GM12878 (cell line): ENCODE data around the gene APPBP2. TPM values are rescaled to one million over a fixed set of nuclear protein-coding genes. Genes with fewer than 3 reads are reported as not detected.

ENCODE experiments used
- ATAC-seq: fragments of 200-7000 bp; cut with Tn5 transposase; 3 replicates; pipeline ENCODE4 v1.9.1; 2020; ENCODE audit warnings: mild to moderate bottlenecking, moderate library complexity
- BruUV-seq: library from RNA; stranded (reverse); fragments of 400-500 nt; replicated peaks from 2 replicates; lab custom pipeline; 2021; lab: Mats Ljungman, UMichigan
- CTCF ChIA-PET: fragments of 300-600 bp; sonication (Branson Sonifier 250); formaldehyde crosslinking; extraction: SDS; loops from one replicate; lab custom pipeline; 2021; ENCODE audit warnings: inconsistent platforms; lab: Yijun Ruan, JAX
- POLR2A ChIA-PET: fragments of 350-600 bp; formaldehyde crosslinking; extraction: SDS; loops from one replicate; lab custom pipeline; 2021; ENCODE audit warnings: inconsistent platforms; lab: Charles Lee
- RAD21 ChIA-PET: fragments of 300-600 bp; sonication (Branson Sonifier 250); formaldehyde crosslinking; loops from one replicate; lab custom pipeline; 2023; ENCODE audit warnings: antibody characterized with exemption; ENCODE audit not compliant: unreplicated experiment; lab: Charles Lee
- SMC1A ChIA-PET: fragments of 300-600 bp; sonication (Branson Sonifier 250); formaldehyde crosslinking; loops from one replicate; lab custom pipeline; 2023; ENCODE audit not compliant: unreplicated experiment, uncharacterized antibody; lab: Charles Lee
- DNase-seq: peaks from one replicate; pipeline ENCODE4 v3.0.0-alpha.2; 2011; ENCODE audit warnings: low read depth, low spot score
- FAIRE-seq: peaks from 3 replicates; lab custom pipeline; 2011; peaks lifted over from hg19 to GRCh38; lab: Jason Lieb, UNC
- H2AFZ ChIP-seq: 2 replicates; pipeline ENCODE4 v1.6.0; 2011; ENCODE audit warnings: low read depth, low read length, control low read depth; ENCODE audit not compliant: control insufficient read depth
- H3K27ac ChIP-seq: 2 replicates; pipeline ENCODE4 v1.5.1; 2011; ENCODE audit warnings: control low read depth; ENCODE audit not compliant: control insufficient read depth, insufficient read depth
- H3K27me3 ChIP-seq, 2 experiments: replicated peaks in 1 of 2; 2 replicates each; pipeline versions ENCODE4 v1.6.0 to v1.6.1; 2011; ENCODE audit warnings: low read length in 1 of 2; ENCODE audit not compliant: control insufficient read depth in 2 of 2, insufficient read depth in 2 of 2
- H3K36me3 ChIP-seq, 2 experiments: 2 replicates each; pipeline ENCODE4 v1.5.1; 2011; ENCODE audit warnings: low read length in 1 of 2; ENCODE audit not compliant: control insufficient read depth in 2 of 2, insufficient read depth in 2 of 2
- H3K4me1 ChIP-seq: 2 replicates; pipeline ENCODE4 v1.6.1; 2011; ENCODE audit warnings: mild to moderate bottlenecking, low read length, moderate library complexity, mixed read lengths; ENCODE audit not compliant: control insufficient read depth, insufficient read depth
- H3K4me2 ChIP-seq: 2 replicates; pipeline ENCODE4 v1.6.0; 2011; ENCODE audit warnings: control low read depth; ENCODE audit not compliant: control insufficient read depth, insufficient read depth
- H3K4me3 ChIP-seq: fragments of 200-600 bp; sonication (generic); 2 replicates; pipeline ENCODE4 v1.5.1; 2016
- H3K79me2 ChIP-seq: 2 replicates; pipeline ENCODE4 v1.6.0; 2011; ENCODE audit warnings: low read length; ENCODE audit not compliant: control insufficient read depth, insufficient read depth
- H3K9ac ChIP-seq: 2 replicates; pipeline ENCODE4 v1.8.0; 2011; ENCODE audit warnings: low read length, control low read depth, mixed read lengths; ENCODE audit not compliant: control insufficient read depth, insufficient read depth
- H3K9me3 ChIP-seq: replicated peaks from 3 replicates; pipeline ENCODE4 v1.5.1; 2011; ENCODE audit warnings: mild to moderate bottlenecking, low read length; ENCODE audit not compliant: control insufficient read depth, insufficient read depth
- H4K20me1 ChIP-seq: 2 replicates; pipeline ENCODE4 v1.6.0; 2011; ENCODE audit not compliant: control insufficient read depth, insufficient read depth
- BHLHE40 ChIP-seq, 2 experiments: fragments of 450-650 bp in 1 of 2; IDR thresholded peaks; 2 replicates each; pipeline ENCODE4 v1.6.1; 2011 to 2017; ENCODE audit warnings: low read depth in 2 of 2, borderline replicate concordance in 1 of 2, improper control_type of control experiment in 1 of 2, low read length in 1 of 2, mild to moderate bottlenecking in 1 of 2
- DPF2 ChIP-seq: fragments of 450-650 bp; IDR thresholded peaks from 2 replicates; pipeline ENCODE4 v1.6.1; 2017; ENCODE audit warnings: mild to moderate bottlenecking
- IRF4 ChIP-seq: IDR thresholded peaks from 2 replicates; pipeline ENCODE4 v1.6.1; 2011; ENCODE audit warnings: low read depth, low read length
- IRF5 ChIP-seq: fragments of 450-650 bp; IDR thresholded peaks from 2 replicates; pipeline ENCODE4 v1.6.1; 2017; ENCODE audit warnings: borderline replicate concordance
- NKRF ChIP-seq: fragments of 450-650 bp; conservative IDR thresholded peaks from 2 replicates; pipeline ENCODE4 v1.6.1; 2017; ENCODE audit warnings: mild to moderate bottlenecking, moderate library complexity
- PAX5 ChIP-seq: IDR thresholded peaks from 2 replicates; pipeline ENCODE4 v1.6.1; 2011; ENCODE audit warnings: low read depth, low read length, borderline replicate concordance
- POLR2AphosphoS5 ChIP-seq: IDR thresholded peaks from 2 replicates; pipeline ENCODE4 v1.6.1; 2011; ENCODE audit warnings: mild to moderate bottlenecking, low read length, inconsistent platforms
- SKIL ChIP-seq: fragments of 450-650 bp; IDR thresholded peaks from 2 replicates; pipeline ENCODE4 v1.6.1; 2017; ENCODE audit warnings: mild to moderate bottlenecking, low read depth, inconsistent platforms; ENCODE audit not compliant: poor library complexity, severe bottlenecking
- ZBTB40 ChIP-seq: fragments of 450-650 bp; IDR thresholded peaks from 2 replicates; pipeline ENCODE4 v1.6.1; 2016; ENCODE audit warnings: mild to moderate bottlenecking, moderate library complexity, borderline replicate concordance
- ZNF274 ChIP-seq: IDR thresholded peaks from one replicate; pipeline ENCODE4 v1.8.0; 2011; ENCODE audit not compliant: insufficient read length, insufficient read depth
- ZNF622 ChIP-seq: fragments of 450-650 bp; IDR thresholded peaks from 2 replicates; pipeline ENCODE4 v1.6.1; 2017; ENCODE audit warnings: mild to moderate bottlenecking, inconsistent platforms
- WGBS: methylation state at CpG from one replicate; pipeline ENCODE4 v1.1.6; 2016; ENCODE audit warnings: low lambda C conversion rate; ENCODE audit not compliant: insufficient replicate concordance, insufficient coverage; ENCODE audit errors: missing lambda C conversion rate; 5-methylcytosine and 5-hydroxymethylcytosine counted together
- in situ Hi-C: fragments of 300-500 bp; cut with MboI; formaldehyde crosslinking; loops from 9 replicates; pipeline ENCODE4 v1.14.3; 2018; ENCODE audit warnings: mixed read lengths
- intact Hi-C: fragments of 100-400 bp; cut with micrococcal nuclease; formaldehyde crosslinking; loops from one replicate; pipeline ENCODE4 v1.14.2; 2022; ENCODE audit not compliant: unreplicated experiment
- polyA plus RNA-seq, 11 experiments: library from polyadenylated mRNA; depleted of rRNA in 4 of 11; unstranded in 6 of 11; stranded (reverse) in 5 of 11; fragments of >200 nt; fragmentation: Nextera tagmentation in 4 of 11; fragmentation: Illumina TruSeq in 1 of 11; extraction: Ambion mirVana in 4 of 11; extraction: Trizol in 1 of 11; gene quantifications; 1 replicate in 1 of 11; 2 replicates in 10 of 11; pipeline versions ENCODE4 v1.2.1 to v1.2.3, GENCODE V29; 2011 to 2016; ENCODE audit warnings: inconsistent platforms in 2 of 11, missing spikeins in 2 of 11, low read depth in 1 of 11
- total RNA-seq, 4 experiments: library from RNA; depleted of rRNA in 3 of 4; stranded (reverse); fragments of >200 nt in 3 of 4; fragmentation: Illumina TruSeq in 1 of 4; extraction: Trizol in 1 of 4; gene quantifications; 2 replicates each; pipeline versions ENCODE4 v1.2.1 to v1.2.3, GENCODE V29; 2013 to 2021

Gene APPBP2
- total and polyA plus RNA-seq, 10 of the 15 experiments (the other 5 are each of a cell fraction or from before 2014, with no cell fraction given): 4.3 to 30.8 (median 13.1) TPM

GRCh38 chr17:60563743-60564142 lies 37.7 kb upstream of the APPBP2 start:
- ChIA-PET SMC1A (no interaction called here), CTCF (interaction anchor here (1.4 kb wide), 1 partner anchor 9 kb away, joined by 3 read pairs; no protein-coding TSS in a partner anchor), RAD21 (no interaction called here), POLR2A (no interaction called here)
- H3K4me3 ChIP-seq: no peak overlapping the region
- intact Hi-C loops: no loop called here
- FAIRE-seq: no peak
- no peaks in the 10 kb centered on the region for H3K4me1 ChIP-seq
- H3K79me2 ChIP-seq: no peaks in the 10 kb centered on the region
- no peak overlapping the region for H3K4me2 ChIP-seq
- no TSS peak for BruUV-seq
- WGBS: 43% methylated on average over 2 of the region's 2 CpGs
- ATAC-seq: no peak
- H4K20me1 ChIP-seq: no peaks in the 10 kb centered on the region
- no peak overlapping the region for H2AFZ ChIP-seq
- in situ Hi-C loops: no loop called here
- peaks cover 2% of the 10 kb centered on the region; the same call in 1 of the 3 replicates for H3K9me3 ChIP-seq
- H3K27ac ChIP-seq: no peak overlapping the region
- H3K27me3 ChIP-seq: no peaks in the 10 kb centered on the region
- no peaks in the 10 kb centered on the region for H3K36me3 ChIP-seq
- no peak overlapping the region for H3K9ac ChIP-seq
- no peak for DNase-seq
- TF ChIP-seq NKRF (no peak), ZNF622 (no peak), IRF5 (no peak), POLR2AphosphoS5 (no peak), DPF2 (no peak), ZNF274 (no peak), PAX5 (no peak), SKIL (no peak), IRF4 (no peak), BHLHE40 (IDR thresholded peaks at IDR 0.05; ENCODE audit: borderline replicate concordance in 1 of 2, low read depth in 2 of 2, low read length in 1 of 2) (no peak), ZBTB40 (no peak)
